ENCODE data around the gene ITPKB. TPM values are rescaled to one million over a fixed set of nuclear protein-coding genes. Genes with fewer than 3 reads are reported as not detected.
A peak's percentile ranks its signal among the peaks of the same experiment; 100 is the strongest.
"Not testable (repeated sequence)": the region's sequence is repeated elsewhere in the genome, so short reads cannot be mapped to it uniquely, and the experiment has no call there.

The ITPKB gene
- total RNA-seq, 1 donor from 2014 or later: 36.9 TPM

DNA sequence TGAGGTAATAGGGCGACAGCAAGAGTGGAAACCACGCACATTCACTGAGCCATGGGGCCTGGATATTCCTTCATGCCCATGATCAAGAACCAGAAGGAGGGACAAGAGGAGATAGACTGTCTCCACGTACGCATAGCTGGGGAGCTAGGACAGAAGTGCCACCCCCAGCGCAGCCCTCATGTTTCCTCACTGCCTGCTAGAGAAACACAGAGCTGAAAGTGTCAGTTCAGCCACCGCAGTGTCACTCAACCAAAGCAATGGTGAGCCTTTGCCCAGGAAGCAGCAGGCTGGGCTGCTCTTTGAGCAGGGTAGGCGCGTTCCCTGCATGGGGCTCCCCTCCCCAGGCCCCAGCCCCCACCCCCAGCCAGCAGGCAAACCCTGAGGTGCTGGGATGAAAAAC lies 122.0 kb downstream of the ITPKB start:
- no peak for DNase-seq

GRCh38 chr1:226616636-226617035 lies 122.4 kb downstream of the ITPKB start:
- DNase-seq: no peak

- no peak for DNase-seq
Measured at GRCh38 chr1:226615876-226616275, 123.2 kb downstream of the ITPKB start.

- DNase-seq: not testable (repeated sequence)
Measured at GRCh38 chr1:226611980-226612379, 127.1 kb downstream of the ITPKB start.

- DNase-seq: no peak
Measured at GRCh38 chr1:226611301-226611700, 127.8 kb downstream of the ITPKB start.

DNA sequence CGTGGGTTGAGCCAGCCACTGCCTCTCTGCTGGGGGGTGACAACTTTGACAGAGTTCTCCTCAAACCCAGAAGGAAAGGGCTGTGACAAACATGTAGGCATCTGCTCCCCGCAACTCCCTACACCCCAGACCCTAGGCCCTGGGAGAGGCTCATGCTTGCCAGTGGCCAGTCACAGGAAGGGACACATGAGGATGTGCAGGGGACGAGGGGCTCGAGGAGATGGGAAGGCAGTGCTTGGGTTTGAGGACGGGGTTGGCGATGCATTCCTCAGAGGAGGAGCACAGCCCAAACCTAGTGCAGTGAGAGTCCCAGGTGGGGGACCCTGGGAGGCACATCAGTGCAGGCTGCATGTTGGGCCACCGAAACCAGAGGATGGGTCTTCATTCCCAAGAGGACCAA lies 128.4 kb downstream of the ITPKB start:
- DNase-seq: no peak

DNA sequence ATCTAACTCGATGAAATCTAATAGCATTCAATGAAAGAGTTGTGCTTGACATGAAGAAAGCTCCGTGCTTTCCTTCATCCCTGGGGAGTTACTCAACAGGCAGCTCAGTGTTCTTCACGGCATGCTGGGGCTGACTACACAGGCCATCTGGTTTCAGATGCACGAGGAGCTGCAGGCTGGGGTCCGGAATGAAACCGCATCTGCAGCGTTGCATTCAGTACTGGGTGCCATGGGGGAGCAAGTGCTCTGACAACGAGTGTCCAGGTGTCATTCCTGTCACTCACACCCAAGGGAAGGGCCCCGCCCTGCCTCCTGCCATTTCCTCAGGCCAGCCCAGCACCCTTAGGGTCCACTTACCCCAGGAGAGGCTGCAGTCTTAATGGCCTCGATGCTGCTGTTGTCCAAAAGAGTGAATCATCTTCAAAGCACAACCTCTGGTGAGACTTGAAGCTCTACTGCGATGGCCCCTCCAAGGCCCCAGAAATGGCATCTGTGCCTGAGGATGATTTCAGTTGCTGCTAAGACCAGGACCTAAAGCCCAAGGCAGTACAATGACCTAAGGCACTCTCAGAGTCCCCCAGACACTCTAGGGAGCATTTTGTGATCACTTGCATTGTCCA lies 129.1 kb downstream of the ITPKB start:
- no peak for DNase-seq

GRCh38 chr1:226608699-226609505 lies 130.2 kb downstream of the ITPKB start:
- peak; percentile 87 for DNase-seq

DNA sequence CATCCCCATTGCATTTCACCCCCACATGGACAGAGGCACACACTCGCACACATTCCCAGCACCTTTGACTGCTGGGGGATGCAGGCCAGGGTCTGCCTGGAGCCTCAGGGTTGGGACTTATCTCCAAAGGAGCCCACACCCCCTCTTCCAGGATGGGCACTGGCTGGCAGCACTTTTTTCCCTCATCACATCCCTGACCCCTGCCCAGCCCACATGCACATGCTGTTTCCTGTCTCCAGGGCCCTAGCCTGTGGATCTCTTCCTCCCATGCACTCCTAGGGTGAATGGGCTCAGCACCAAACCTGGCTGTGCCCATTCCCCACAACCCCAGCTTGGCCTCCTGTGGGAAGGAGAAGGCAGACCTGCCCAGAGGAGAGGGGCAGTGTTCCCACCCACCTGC lies 131.3 kb downstream of the ITPKB start:
- DNase-seq: no peak

DNA sequence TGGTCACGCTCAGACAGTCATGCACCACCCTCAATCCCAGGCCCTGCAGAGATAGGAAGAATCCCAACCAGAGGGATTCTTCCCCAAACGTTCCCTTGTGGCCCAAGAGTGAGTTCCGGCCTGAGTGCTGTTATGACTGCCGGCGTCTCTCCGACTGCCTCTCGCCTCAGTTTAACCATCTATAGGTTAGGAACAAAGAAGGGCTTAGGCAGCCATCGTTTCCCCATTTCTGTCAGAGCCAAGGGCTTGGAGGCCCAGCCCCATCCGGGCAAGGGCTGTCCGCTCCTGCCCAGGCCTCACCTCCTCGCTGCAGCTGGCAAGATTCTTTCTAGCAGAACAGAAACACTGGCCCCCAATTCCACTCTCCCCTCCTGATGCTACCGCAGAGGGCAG lies 131.8 kb downstream of the ITPKB start:
- no peak for DNase-seq

DNA sequence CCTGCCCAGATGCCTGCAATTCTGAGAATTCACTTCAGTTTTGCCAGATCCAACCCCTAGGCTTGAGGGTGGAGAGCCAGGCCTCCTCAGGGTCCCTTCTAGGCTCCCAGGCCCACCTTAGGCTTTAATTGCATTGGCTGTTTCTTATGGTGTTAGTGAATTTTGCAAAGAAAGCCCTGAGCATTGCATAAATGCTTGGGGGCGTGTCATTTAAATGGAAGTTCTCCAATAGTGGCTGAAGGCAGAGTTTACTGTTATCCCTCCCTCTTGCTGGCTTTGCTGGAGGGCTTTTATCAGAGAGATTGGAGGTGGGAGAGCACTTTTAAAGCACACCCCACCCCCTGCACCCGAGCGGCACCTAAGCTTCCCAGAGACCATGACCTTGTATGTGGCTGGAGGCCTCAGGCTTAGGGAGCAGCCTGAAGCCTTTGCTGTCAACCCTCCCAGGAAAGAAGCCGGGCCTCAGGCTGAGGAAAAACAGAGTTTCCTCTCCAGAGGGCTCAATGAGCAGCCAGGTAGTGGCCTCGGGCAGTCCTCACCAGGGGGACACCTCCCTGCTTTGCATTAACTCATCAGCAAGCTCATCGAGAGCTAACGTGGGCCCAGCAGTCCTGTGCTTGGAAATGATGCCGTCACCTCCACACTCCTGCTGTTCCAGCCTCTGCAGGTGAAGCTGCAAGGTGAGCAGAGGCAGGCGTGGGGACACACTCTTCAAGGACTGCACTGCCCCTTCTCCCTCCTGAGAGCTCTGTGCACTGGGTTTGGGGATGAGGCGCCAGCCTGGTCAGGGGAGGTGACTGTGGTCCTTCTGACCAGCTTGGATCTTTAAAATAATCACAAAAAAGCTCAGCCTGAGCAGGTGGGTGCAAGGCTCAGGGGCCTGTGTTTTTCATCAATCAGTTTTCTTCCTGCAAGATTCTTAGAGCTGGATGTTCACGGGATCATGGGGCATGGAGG lies 132.5 kb downstream of the ITPKB start:
- DNase-seq: no peak

- no peak for DNase-seq
Measured at GRCh38 chr1:226605318-226605950, 133.6 kb downstream of the ITPKB start.

GRCh38 chr1:226604560-226605317 lies 134.3 kb downstream of the ITPKB start:
- DNase-seq: no peak

GRCh38 chr1:226603858-226604559 lies 135.1 kb downstream of the ITPKB start:
- no peak for DNase-seq

DNA sequence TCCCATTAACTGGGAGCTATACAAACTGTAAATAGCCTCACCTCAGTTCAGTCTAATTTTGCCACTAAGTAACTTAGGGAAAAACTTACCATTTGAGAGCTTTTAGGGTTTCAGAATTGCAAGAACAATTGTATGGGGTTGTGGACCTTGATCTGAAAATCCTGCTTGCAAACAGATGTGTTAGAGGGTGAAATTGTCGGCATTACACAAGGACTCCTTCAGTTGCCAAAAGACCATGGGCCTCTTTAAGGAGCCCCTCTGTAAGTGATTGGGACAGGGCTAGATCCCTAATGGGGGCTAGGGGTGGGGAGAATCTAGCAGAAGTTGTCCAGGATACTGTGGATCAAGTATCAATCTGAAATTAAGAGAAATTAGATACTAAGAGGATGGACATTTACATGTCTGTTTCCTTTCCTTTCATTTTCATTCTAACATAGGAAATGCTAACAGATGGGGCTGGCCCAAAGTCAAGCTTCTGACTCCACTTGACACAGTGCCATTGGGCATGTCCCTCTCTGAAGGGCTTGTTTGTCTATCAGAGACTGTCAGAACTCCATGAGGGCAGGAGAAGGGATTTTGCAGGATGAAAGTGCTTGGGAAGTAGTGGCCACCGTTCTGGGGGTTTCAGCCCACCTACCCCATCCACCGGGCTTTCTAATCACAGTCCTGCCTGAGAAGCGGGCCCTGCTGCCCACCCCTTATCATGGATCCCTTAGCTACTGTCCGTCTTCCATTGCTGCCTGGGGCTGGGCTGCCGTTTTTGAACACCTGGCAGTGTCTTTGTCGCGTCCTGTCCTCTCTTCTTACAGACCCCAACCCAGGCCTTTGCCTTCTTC lies 135.8 kb downstream of the ITPKB start:
- DNase-seq: peak; percentile 53

DNA sequence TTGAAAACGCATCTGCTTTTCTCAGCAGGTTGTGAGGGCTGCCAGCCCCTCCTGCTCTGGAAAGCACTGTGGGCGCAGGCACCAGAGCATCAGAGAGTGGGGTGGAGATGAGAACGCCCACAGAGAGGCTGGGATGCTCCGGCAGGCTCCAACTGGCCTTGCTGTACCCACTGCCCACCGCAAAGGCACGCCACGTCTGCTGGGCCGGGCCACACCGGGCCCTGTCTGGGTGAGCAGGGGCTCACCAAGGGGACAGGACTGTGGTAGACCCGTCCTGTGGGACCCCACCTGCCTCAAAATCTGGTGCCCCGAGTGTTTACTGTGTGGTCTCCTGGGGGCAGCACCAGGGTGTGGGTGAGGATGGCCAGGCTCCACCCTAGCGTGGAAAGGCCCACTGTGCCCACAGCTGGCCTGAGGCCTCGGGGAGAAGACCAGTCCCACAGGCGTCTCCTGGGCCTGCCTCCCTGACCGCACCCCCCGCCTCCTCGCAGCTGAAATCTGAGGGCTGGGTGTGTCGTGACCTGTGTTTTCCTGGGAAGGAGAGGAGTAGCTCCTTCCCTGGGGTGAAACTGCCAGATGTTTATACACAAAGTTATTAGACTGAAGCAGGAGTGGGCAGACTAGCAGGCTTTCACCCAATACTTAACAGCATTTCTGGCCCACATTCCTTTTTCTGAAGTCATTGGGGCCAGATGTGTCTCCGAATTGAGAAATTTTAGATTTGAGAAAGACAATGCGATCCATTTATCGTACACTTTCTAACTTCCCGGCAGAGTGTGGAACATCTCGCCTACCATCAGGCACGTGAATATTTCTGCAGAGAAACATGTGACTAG lies 136.7 kb downstream of the ITPKB start:
- no peak for DNase-seq

DNA sequence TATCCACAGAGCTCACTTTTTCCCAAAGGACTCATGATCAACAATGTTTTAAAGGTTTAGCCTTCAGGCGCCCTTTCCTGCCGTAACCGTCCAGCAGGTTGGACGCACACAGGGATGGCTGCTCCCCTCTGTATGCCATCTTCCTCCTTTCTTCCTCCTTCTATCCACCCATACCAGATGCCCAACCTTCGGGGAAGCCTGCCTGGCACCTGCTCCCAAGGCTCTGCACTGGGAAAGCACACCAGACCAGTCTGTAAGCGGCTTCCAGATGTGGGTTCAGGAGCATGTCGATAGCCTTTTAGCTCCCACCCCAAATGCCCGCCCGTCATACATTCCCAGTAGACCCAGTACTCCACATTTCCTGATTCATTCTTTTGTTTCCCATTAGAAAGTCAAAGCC lies 137.6 kb downstream of the ITPKB start:
- no peak for DNase-seq

DNA sequence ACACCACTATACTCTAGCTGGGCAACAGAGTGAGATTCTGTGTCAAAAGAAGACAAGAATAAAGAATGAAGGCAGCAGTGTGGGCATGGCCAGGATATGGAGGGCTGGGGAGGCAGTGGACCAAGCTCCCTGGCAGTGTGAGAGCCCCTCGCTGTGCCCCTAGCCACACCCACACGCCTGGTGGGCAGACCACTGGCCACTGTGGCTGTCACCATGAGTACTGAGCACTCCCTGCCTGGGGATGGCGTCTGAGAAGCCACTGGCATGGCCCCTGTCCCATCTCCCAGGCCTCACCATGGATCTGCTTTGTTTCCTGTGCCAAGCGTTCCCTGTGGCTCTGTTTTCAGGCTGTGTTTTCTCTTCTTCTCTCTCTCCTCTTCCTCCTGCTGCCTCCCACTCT lies 138.8 kb downstream of the ITPKB start:
- no peak for DNase-seq

- no peak for DNase-seq
Measured at GRCh38 chr1:226599636-226600238, 139.3 kb downstream of the ITPKB start.

Measured in dermis blood vessel endothelial cell (primary cell).